GM20000 (cell line): ENCODE results near the gene FGF12.

Source experiments
- DNase-seq: peaks from one replicate; pipeline ENCODE4 v3.0.0; 2012; ENCODE audit warnings: low spot score
- TF ChIP-seq, protein P1 (sequence below): IDR thresholded peaks from 2 replicates; pipeline ENCODE4 v1.5.1; 2012; ENCODE audit warnings: mild to moderate bottlenecking, control low read depth; ENCODE audit errors: extremely low read depth, missing control alignments

FGF12 gene

DNA sequence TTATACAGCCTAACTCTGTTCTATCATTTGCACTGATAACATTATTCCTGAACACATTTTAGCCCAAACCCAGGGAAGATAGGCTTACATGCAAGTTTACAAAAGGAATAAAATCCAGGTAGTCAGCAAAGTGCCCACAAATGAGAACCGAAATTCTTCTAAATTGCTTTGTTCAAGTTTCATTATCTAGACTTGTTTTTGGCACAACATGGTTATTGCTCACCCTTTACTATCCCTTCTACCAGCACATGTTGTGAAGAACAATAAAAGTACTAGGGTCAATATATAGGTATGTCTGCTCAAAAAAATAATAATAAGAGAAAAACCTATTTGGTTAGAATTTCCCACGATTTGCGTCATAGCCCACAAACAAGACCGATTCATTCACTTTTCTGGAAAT lies 430.5 kb downstream of the FGF12 start:
- TF ChIP-seq, protein P1, sequence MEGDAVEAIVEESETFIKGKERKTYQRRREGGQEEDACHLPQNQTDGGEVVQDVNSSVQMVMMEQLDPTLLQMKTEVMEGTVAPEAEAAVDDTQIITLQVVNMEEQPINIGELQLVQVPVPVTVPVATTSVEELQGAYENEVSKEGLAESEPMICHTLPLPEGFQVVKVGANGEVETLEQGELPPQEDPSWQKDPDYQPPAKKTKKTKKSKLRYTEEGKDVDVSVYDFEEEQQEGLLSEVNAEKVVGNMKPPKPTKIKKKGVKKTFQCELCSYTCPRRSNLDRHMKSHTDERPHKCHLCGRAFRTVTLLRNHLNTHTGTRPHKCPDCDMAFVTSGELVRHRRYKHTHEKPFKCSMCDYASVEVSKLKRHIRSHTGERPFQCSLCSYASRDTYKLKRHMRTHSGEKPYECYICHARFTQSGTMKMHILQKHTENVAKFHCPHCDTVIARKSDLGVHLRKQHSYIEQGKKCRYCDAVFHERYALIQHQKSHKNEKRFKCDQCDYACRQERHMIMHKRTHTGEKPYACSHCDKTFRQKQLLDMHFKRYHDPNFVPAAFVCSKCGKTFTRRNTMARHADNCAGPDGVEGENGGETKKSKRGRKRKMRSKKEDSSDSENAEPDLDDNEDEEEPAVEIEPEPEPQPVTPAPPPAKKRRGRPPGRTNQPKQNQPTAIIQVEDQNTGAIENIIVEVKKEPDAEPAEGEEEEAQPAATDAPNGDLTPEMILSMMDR, result no peak
- DNase-seq, result no peak

DNA sequence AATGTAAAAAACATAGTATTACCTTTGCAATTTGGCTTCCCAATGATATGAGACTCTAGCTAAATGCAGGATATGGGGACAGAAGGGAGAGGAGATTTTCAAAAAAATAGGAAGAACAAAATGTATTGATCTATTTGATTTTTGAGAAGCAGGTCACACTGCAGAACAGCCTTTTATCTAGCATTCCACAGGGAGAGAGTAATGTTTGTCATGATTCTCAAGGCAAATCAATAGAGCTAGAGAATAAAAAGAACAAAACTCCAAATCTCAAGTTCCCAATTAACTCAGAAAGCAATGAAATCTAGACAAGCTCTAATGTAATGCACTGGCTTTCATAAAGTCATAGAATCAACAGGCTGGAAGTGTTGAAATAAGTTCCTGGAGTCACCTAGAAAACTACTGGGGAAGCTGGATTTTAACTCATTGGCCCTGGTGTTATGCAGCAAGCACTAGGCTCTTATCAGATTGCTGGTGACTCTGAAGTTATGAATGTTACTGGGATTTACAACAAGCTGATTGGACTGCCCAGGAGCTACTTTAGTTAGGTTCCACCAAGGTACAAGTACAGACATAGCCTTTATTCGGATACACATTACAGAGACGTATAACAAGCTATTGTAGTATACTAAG lies 442.8 kb downstream of the FGF12 start:
- TF ChIP-seq, protein P1, result no peak
- no peak for DNase-seq

DNA sequence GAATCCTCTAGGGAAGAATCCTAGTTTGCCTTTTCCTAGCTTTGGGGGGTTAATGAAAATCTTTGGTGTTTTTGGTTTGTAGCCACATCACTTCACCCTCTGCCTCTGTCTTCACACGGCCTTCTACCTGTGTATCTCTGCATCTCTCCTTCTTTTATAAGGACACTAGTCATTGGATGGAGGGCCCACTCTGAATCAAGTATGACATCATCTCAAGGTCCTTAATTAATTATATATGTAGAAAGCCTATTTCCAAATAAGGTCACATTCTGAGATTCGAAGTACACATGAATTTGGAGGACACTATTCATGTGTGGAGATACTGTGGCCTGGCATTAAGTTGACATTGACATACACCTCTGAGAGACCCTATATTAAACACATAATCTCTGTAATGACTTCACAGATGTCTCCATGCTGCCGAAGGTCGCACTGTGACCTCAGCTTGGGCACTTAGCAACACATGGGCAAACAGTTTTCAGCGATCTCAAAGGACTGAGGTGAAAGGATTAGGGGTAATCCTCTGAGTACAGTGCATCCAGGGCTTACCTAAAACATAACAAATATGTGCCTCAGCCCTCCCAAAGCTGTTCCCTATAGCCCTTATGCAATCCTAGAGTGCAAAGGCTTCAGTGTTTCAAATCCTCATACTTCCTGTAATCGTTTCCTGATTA lies 446.0 kb downstream of the FGF12 start:
- no peak for DNase-seq
- TF ChIP-seq, protein P1, result no peak

DNA sequence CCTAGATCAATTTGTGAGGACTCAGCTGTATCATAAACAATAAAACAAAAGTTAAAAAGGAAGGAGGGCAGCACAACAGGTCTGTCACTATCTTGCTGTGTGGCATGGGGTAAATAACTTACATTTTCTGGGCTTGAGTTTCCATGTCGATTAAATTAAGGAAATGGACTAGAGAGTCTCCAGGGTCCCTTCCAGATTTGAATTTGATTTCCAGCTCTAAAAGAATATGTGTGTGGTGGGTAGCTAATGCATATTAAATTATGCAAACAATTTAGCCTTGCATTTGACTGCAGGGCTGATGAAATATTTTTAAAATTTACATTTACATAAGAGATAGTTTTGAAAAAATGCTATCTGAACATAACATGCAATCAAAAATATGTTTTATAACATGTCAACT lies 447.7 kb downstream of the FGF12 start:
- TF ChIP-seq, protein P1, result no peak
- DNase-seq, result no peak

DNA sequence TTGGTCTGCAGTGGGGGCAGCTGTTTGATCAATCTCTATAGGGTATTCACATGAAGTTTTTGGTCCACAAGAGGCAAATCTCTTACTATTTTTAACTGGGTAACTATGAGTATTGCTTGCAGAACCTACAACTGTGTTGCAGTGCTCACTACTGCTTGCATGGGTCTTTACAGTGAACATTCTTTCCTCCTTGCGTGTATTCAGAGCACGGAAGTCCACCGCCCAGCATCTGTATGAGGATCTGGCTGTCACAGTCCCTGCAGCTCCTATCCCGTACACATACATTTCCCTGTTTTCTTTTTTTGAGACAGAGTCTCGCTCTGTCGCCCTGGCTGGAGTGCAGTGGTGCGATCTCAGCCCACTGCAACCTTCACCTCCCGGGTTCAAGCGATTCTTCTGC lies 449.9 kb downstream of the FGF12 start:
- DNase-seq, result no peak

DNA sequence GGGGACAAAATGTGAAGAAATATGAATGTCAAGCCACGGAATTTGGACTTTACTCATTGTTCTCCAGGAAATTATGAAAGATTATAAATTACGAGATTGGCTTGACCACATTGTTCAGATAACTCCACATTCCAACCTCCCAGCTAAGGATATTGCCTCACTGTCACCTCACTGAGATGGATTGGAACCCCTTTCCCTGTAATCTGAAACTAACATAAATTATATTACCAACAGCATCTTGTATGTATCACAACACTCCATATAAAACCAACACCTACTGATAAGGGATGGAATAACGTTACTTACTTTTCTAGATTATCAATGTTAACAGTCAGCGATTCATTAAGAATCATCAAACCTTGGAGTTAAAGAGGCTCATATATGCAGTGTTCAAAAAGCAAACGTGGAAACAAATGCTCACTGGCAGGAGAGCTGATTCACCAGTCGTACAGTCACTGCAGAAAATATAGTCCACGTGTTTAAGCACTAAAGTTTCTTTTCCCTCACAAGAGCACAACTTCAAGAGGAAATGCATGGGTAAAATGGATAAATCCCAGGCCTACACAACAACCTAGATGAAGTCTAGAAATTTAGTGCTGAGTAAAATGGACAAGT lies 451.5 kb downstream of the FGF12 start:
- no peak for DNase-seq

More for the DNA sequence above, 449.9 kb downstream of the FGF12 start:
- TF ChIP-seq, protein P1, result no peak

DNA sequence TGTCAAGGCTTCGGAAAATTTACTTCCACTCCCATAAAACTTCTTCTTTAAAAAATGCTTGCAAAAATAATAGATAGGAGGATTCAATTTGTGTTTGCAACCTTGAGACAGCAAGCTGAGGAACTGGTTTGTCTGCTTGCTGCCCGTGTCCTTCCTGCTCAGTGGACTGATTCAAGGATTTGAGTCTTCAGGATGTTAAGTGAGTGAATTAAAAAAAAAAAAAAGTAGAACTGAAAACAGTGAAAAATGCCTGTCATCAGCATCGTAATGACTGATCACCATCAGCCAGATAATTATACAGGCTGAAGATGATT lies 453.7 kb downstream of the FGF12 start:
- TF ChIP-seq, protein P1, result no peak
- DNase-seq, result no peak

More for the DNA sequence above, 451.5 kb downstream of the FGF12 start:
- TF ChIP-seq, protein P1, result no peak
